Tibial artery (tissue), 4 donors: ENCODE measurements around the gene RALGPS1.

ENCODE experiments used
- DNase-seq, 2 donors: peaks; one replicate each; pipeline ENCODE4 v3.0.0-alpha.2; 2019
- H3K27ac ChIP-seq, 2 donors: fragments of 200-600 bp; sonication (generic) in 1 of 2; 1 replicate in 1 of 2; 2 replicates in 1 of 2; pipeline ENCODE4 v1.5.1; 2018 to 2019; ENCODE audit warnings: mild to moderate bottlenecking in 1 of 2
- H3K27me3 ChIP-seq, 2 donors: fragments of 200-600 bp; sonication (generic) in 1 of 2; one replicate each; pipeline versions ENCODE4 v1.5.1 to v1.6.0; 2016 to 2019
- H3K36me3 ChIP-seq, 3 donors: fragments of 200-600 bp; sonication (generic) in 2 of 3; one replicate each; pipeline ENCODE4 v1.5.1; 2016 to 2019; ENCODE audit warnings: mild to moderate bottlenecking in 2 of 3
- H3K4me1 ChIP-seq, 4 donors: fragments of 200-600 bp; sonication (generic) in 2 of 4; 1 replicate in 3 of 4; 2 replicates in 1 of 4; pipeline ENCODE4 v1.5.1; 2016 to 2019
- H3K4me3 ChIP-seq, 2 donors: fragments of 200-600 bp; sonication (generic) in 1 of 2; 1 replicate in 1 of 2; 2 replicates in 1 of 2; pipeline ENCODE4 v1.5.1; 2018 to 2019; ENCODE audit warnings: mild to moderate bottlenecking in 2 of 2
- H3K9me3 ChIP-seq, 3 donors: fragments of 200-600 bp; sonication (generic) in 1 of 3; one replicate each; pipeline ENCODE4 v1.5.1; 2016 to 2019
- intact Hi-C: fragments of 100-400 bp; cut with DNase I; formaldehyde crosslinking; loops from one replicate; pipeline ENCODE4 v1.15.0; 2023; ENCODE audit warnings: low total_unique reads
- TF ChIP-seq, protein P1 (sequence below), 2 experiments: fragments of 200-600 bp in 1 of 2; fragments of 450-650 bp in 1 of 2; IDR thresholded peaks; one replicate each; pipeline ENCODE4 v1.5.1; 2017 to 2019; ENCODE audit warnings: antibody characterized with exemption in 2 of 2, mild to moderate bottlenecking in 1 of 2, moderate library complexity in 1 of 2

The RALGPS1 gene

DNA sequence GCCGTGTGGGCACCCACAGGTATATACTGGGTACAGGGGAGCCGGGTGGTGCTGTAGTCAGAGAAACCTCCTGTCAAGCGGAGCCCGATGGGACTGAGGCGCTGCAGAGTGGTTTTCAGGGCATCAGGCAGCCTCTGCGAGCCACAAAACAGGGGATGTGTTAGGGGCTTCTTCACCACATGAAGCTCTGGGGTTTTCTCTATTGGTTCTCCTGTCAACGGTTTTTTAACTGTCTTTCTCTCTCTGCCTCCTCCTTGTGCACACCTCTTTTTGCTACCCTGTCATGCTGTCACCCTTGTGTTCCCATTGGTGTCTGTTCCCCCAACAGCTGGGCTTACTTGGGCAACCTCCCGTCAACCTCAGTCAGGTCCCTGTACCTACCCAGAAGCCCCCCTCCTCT lies 19.9 kb downstream of the RALGPS1 start:
- Histone ChIP-seq H3K27ac (no peak overlapping the region), H3K27me3 (no peaks in the 10 kb centered on the region), H3K9me3 (no peaks in the 10 kb centered on the region), H3K36me3 (no peaks in the 10 kb centered on the region), H3K4me1 (no peaks in the 10 kb centered on the region), H3K4me3 (no peak overlapping the region)
- intact Hi-C loops = loop anchor here (5.0 kb wide), 1 partner anchor 1957 kb away; no protein-coding TSS in a partner anchor
- no peak for DNase-seq
- TF ChIP-seq, protein P1, sequence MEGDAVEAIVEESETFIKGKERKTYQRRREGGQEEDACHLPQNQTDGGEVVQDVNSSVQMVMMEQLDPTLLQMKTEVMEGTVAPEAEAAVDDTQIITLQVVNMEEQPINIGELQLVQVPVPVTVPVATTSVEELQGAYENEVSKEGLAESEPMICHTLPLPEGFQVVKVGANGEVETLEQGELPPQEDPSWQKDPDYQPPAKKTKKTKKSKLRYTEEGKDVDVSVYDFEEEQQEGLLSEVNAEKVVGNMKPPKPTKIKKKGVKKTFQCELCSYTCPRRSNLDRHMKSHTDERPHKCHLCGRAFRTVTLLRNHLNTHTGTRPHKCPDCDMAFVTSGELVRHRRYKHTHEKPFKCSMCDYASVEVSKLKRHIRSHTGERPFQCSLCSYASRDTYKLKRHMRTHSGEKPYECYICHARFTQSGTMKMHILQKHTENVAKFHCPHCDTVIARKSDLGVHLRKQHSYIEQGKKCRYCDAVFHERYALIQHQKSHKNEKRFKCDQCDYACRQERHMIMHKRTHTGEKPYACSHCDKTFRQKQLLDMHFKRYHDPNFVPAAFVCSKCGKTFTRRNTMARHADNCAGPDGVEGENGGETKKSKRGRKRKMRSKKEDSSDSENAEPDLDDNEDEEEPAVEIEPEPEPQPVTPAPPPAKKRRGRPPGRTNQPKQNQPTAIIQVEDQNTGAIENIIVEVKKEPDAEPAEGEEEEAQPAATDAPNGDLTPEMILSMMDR (IDR thresholded peaks at IDR 0.05) = no peak

GRCh38 chr9:126935630-126936029 lies 21.0 kb downstream of the RALGPS1 start:
- Histone ChIP-seq H3K27ac (no peak overlapping the region), H3K9me3 (no peaks in the 10 kb centered on the region), H3K4me3 (no peak overlapping the region), H3K36me3 (no peaks in the 10 kb centered on the region), H3K4me1 (no peaks in the 10 kb centered on the region), H3K27me3 (no peaks in the 10 kb centered on the region)
- TF ChIP-seq, protein P1 (IDR thresholded peaks at IDR 0.05) = no peak
- no peak for DNase-seq
- intact Hi-C loops = no loop called here

- Histone ChIP-seq H3K4me1 (no peaks in the 10 kb centered on the region), H3K36me3 (no peaks in the 10 kb centered on the region), H3K27me3 (no peaks in the 10 kb centered on the region), H3K27ac (no peak overlapping the region), H3K4me3 (no peak overlapping the region), H3K9me3 (no peaks in the 10 kb centered on the region)
- intact Hi-C loops = no loop called here
- no peak for DNase-seq
- TF ChIP-seq, protein P1 (IDR thresholded peaks at IDR 0.05) = no peak
These were observed 22.9 kb downstream of the RALGPS1 start for GRCh38 chr9:126937444-126937843.

- Histone ChIP-seq H3K27me3 (no peaks in the 10 kb centered on the region), H3K27ac (no peak overlapping the region), H3K9me3 (no peaks in the 10 kb centered on the region), H3K4me1 (no peaks in the 10 kb centered on the region), H3K36me3 (no peaks in the 10 kb centered on the region), H3K4me3 (no peak overlapping the region)
- TF ChIP-seq, protein P1 (IDR thresholded peaks at IDR 0.05) = no peak
- no peak for DNase-seq
- intact Hi-C loops = no loop called here
These were observed 23.7 kb downstream of the RALGPS1 start for GRCh38 chr9:126938327-126938726.

DNA sequence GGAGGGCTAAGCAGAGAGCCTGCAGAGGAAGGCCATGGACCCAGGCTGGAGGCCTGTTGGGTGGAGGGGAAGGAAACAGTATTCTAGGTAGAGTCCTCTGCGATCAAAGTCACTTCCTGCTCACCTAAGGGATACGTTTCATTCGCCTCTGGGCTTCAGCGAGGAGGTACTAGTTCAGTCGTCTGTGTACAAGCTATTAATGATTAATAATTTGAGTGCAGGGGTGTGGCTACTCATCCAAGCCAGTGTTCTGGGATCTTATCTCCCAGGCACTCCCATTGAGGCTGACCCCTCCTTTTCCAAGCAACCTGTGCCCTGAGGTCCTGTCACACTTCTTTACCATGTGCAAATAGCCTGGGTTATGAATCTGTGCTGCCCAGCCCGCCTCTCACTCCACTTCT lies 25.2 kb downstream of the RALGPS1 start:
- no peak overlapping the region for H3K4me3 ChIP-seq
- no peak for DNase-seq
- H3K27ac ChIP-seq = no peak overlapping the region
- no peaks in the 10 kb centered on the region for H3K9me3 ChIP-seq
- TF ChIP-seq, protein P1 (IDR thresholded peaks at IDR 0.05) = no peak
- intact Hi-C loops = loop anchor here (2.0 kb wide), 1 partner anchor 259 kb away; no protein-coding TSS in a partner anchor
- no peaks in the 10 kb centered on the region for H3K27me3 ChIP-seq
- no peaks in the 10 kb centered on the region for H3K4me1 ChIP-seq
- no peaks in the 10 kb centered on the region for H3K36me3 ChIP-seq

DNA sequence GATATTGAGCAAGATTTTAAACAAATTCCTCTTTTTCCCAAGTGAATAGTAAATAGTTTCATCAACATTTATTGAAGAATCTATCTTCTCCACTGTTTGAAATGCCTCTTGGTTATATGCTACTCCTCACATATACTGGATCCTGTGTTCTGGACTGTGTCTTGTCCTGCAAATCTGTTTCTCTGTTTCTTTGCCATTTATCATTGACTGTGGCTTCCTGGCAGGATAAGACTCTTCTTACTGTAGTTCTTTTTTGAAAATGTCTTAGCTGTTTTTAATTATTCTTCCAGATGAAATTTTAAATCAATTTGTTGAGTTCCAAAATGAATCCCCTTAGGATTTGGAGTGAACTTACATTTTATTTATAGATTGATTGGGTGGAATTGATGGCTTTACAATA lies 27.8 kb downstream of the RALGPS1 start:
- TF ChIP-seq, protein P1 (IDR thresholded peaks at IDR 0.05) = no peak
- Histone ChIP-seq H3K27ac (no peak overlapping the region), H3K36me3 (no peaks in the 10 kb centered on the region), H3K27me3 (no peaks in the 10 kb centered on the region), H3K4me1 (no peaks in the 10 kb centered on the region), H3K4me3 (no peak overlapping the region), H3K9me3 (no peaks in the 10 kb centered on the region)
- intact Hi-C loops = no loop called here
- DNase-seq = no peak
